ENCODE data around the gene PTPRD. TPM values are rescaled to one million over a fixed set of nuclear protein-coding genes. Genes with fewer than 3 reads are reported as not detected.
A peak's percentile ranks its signal among the peaks of the same experiment; 100 is the strongest.

Gene PTPRD
- total RNA-seq, 4 donors from 2014 or later, result 19.6 to 78.9 (median 45.6) TPM

DNA sequence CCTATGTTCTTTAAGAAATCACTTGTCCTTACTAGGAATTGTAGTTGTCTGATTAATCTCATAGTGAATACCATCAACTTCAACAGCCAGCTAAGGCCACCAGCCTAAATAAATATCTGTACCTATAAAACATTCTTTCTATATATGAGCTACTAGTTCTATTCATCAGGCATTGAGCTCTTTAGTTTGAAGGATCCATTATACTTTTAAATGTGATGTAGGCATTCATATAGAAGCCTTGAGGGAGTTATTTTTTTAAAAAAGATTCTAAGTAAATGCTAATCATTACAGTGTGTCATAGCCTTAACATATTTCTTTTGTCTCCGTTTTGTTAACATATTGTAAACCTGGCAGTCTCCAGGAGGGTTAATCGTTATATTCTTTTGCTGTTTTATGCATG, 838.3 kb downstream of the PTPRD start:
- WGBS, 2 donors, result 86 to 89% methylated on average over 2 of the region's 2 CpGs
- TF ChIP-seq POLR2A (IDR thresholded peaks at IDR 0.05), result no peak
- TF ChIP-seq, protein P1, sequence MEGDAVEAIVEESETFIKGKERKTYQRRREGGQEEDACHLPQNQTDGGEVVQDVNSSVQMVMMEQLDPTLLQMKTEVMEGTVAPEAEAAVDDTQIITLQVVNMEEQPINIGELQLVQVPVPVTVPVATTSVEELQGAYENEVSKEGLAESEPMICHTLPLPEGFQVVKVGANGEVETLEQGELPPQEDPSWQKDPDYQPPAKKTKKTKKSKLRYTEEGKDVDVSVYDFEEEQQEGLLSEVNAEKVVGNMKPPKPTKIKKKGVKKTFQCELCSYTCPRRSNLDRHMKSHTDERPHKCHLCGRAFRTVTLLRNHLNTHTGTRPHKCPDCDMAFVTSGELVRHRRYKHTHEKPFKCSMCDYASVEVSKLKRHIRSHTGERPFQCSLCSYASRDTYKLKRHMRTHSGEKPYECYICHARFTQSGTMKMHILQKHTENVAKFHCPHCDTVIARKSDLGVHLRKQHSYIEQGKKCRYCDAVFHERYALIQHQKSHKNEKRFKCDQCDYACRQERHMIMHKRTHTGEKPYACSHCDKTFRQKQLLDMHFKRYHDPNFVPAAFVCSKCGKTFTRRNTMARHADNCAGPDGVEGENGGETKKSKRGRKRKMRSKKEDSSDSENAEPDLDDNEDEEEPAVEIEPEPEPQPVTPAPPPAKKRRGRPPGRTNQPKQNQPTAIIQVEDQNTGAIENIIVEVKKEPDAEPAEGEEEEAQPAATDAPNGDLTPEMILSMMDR (IDR thresholded peaks at IDR 0.05), result no peak
- Histone ChIP-seq H3K27ac (no peak overlapping the region), H3K4me1 (no peaks in the 10 kb centered on the region), H3K27me3 (no peaks in the 10 kb centered on the region), H3K36me3 (no peaks in the 10 kb centered on the region), H3K9me3 (no peaks in the 10 kb centered on the region), H3K4me3 (replicated peaks in 1 of 3) (no peak overlapping the region)
- DNase-seq, result no peak
- intact Hi-C loops (cut with DNase I), result no loop called here

GRCh38 chr9:9771314-9771713, 841.5 kb downstream of the PTPRD start:
- H3K4me1 ChIP-seq, result no peaks in the 10 kb centered on the region
- DNase-seq, result no peak
- H3K27ac ChIP-seq, result no peak overlapping the region
- 89 to 91% methylated on average over 3 of the region's 3 CpGs for WGBS, 2 donors
- no peak overlapping the region for H3K4me3 ChIP-seq (replicated peaks in 1 of 3)
- TF ChIP-seq, protein P1 (IDR thresholded peaks at IDR 0.05), result no peak
- no peak for TF ChIP-seq POLR2A (IDR thresholded peaks at IDR 0.05)
- H3K27me3 ChIP-seq, result no peaks in the 10 kb centered on the region
- H3K36me3 ChIP-seq, result no peaks in the 10 kb centered on the region
- intact Hi-C loops (cut with DNase I), result no loop called here
- no peaks in the 10 kb centered on the region for H3K9me3 ChIP-seq

DNA sequence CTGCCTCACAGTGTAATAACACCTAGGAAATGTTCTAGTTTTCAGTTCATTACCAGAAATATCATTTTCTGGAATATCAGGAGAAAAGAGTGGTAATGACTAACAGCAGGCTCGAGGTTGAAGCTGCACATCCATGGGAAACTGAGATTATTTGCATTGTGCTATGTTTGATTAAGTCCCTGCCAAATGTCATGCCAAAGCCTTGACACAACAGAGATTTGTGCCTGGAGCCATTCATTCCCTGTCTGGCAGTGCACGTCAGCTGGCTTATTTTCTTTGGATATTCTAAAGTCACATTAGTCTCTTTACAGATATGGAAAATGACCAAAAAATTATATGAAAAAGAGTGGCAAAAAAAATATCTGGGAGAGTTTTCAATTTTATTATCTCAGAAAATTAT, 848.0 kb downstream of the PTPRD start:
- Histone ChIP-seq H3K27me3 (no peaks in the 10 kb centered on the region), H3K36me3 (no peaks in the 10 kb centered on the region), H3K4me1 (no peaks in the 10 kb centered on the region), H3K9me3 (no peaks in the 10 kb centered on the region), H3K4me3 (replicated peaks in 1 of 3) (no peak overlapping the region), H3K27ac (no peak overlapping the region)
- TF ChIP-seq, protein P1 (IDR thresholded peaks at IDR 0.05), result no peak
- no peak for TF ChIP-seq POLR2A (IDR thresholded peaks at IDR 0.05)
- WGBS, 2 donors, result 73 to 74% methylated on average over 2 of the region's 2 CpGs
- no peak for DNase-seq
- intact Hi-C loops (cut with DNase I), result no loop called here

GRCh38 chr9:9754186-9754585, 858.6 kb downstream of the PTPRD start:
- TF ChIP-seq, protein P1 (IDR thresholded peaks at IDR 0.05), result no peak
- TF ChIP-seq POLR2A (IDR thresholded peaks at IDR 0.05), result no peak
- WGBS, 2 donors, result 23 to 29% methylated on average over 4 of the region's 4 CpGs
- peak overlapping the region in 2 of 3 donors; percentile 40 to 60 for H3K27ac ChIP-seq

GRCh38 chr9:9753266-9753665, 859.5 kb downstream of the PTPRD start:
- H3K27me3 ChIP-seq, result no peaks in the 10 kb centered on the region
- H3K4me3 ChIP-seq (replicated peaks in 1 of 3), result no peak overlapping the region
- H3K36me3 ChIP-seq, result no peaks in the 10 kb centered on the region
- peaks cover 20 to 24% of the 10 kb centered on the region in 2 donors for H3K4me1 ChIP-seq
- peak overlapping the region in 2 of 3 donors; percentile 36 to 40 for H3K27ac ChIP-seq
- no peaks in the 10 kb centered on the region for H3K9me3 ChIP-seq
- no peak for TF ChIP-seq POLR2A (IDR thresholded peaks at IDR 0.05)
- TF ChIP-seq, protein P1 (IDR thresholded peaks at IDR 0.05), result no peak
- DNase-seq, result no peak
- WGBS, 2 donors, result 43 to 53% methylated on average over 3 of the region's 3 CpGs
- intact Hi-C loops (cut with DNase I), result no loop called here

More at GRCh38 chr9:9754186-9754585, 858.6 kb downstream of the PTPRD start:
- Histone ChIP-seq H3K4me3 (replicated peaks in 1 of 3) (no peak overlapping the region), H3K4me1 (peaks cover 20 to 24% of the 10 kb centered on the region in 2 donors), H3K27me3 (no peaks in the 10 kb centered on the region), H3K36me3 (no peaks in the 10 kb centered on the region), H3K9me3 (no peaks in the 10 kb centered on the region)
- intact Hi-C loops (cut with DNase I), result no loop called here
- DNase-seq, result no peak

Measured in thyroid gland (tissue), 4 donors.